AG10803 (cell line): ENCODE results near the gene AHNAK.
"Not testable (repeated sequence)": the region's sequence is repeated elsewhere in the genome, so short reads cannot be mapped to it uniquely, and the experiment has no call there.

Experiments used
- DNase-seq: peaks from one replicate; pipeline ENCODE4 v3.0.0; 2010; ENCODE audit warnings: low read depth
- H3K4me3 ChIP-seq: 2 replicates; pipeline ENCODE4 v1.5.1; 2011; ENCODE audit warnings: mild to moderate bottlenecking, low read length, control low read depth
- TF ChIP-seq, protein P1 (sequence below): conservative IDR thresholded peaks from 2 replicates; pipeline ENCODE4 v1.5.1; 2011; ENCODE audit warnings: mild to moderate bottlenecking, low read length, control low read depth, inconsistent platforms

AHNAK gene

GRCh38 chr11:62588966-62589637 lies 42.5 kb upstream of the AHNAK start:
- H3K4me3 ChIP-seq, result no peak overlapping the region
- TF ChIP-seq, protein P1, sequence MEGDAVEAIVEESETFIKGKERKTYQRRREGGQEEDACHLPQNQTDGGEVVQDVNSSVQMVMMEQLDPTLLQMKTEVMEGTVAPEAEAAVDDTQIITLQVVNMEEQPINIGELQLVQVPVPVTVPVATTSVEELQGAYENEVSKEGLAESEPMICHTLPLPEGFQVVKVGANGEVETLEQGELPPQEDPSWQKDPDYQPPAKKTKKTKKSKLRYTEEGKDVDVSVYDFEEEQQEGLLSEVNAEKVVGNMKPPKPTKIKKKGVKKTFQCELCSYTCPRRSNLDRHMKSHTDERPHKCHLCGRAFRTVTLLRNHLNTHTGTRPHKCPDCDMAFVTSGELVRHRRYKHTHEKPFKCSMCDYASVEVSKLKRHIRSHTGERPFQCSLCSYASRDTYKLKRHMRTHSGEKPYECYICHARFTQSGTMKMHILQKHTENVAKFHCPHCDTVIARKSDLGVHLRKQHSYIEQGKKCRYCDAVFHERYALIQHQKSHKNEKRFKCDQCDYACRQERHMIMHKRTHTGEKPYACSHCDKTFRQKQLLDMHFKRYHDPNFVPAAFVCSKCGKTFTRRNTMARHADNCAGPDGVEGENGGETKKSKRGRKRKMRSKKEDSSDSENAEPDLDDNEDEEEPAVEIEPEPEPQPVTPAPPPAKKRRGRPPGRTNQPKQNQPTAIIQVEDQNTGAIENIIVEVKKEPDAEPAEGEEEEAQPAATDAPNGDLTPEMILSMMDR, result no peak; the same call in 1 of the 2 replicates
- DNase-seq, result no peak

DNA sequence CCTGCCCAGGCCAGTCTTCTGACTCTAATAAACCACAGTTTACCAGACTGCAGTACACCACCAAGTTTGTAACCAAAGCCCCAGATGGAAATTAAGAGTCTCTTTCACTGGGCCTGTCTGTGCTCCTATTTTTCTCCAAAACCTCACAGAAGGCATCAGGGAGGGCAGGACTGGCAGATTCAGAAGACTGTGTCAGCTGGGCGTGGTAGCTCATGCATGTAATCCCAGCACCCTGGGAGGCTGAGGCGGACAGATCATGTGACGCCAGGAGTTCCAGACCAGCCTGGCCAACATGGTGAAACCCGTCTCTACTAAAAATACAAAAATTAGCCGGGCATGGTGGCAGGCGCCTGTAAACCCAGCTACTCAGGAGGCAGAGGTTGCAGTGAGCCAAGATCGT lies 38.8 kb upstream of the AHNAK start:
- not testable (repeated sequence) for H3K4me3 ChIP-seq, DNase-seq

GRCh38 chr11:62581735-62582134 lies 35.1 kb upstream of the AHNAK start:
- not testable (repeated sequence) for H3K4me3 ChIP-seq, DNase-seq

GRCh38 chr11:62580959-62581715 lies 34.5 kb upstream of the AHNAK start:
- no peak for DNase-seq
- TF ChIP-seq, protein P1, result no peak
- H3K4me3 ChIP-seq, result no peak overlapping the region

GRCh38 chr11:62579252-62579651 lies 32.6 kb upstream of the AHNAK start:
- H3K4me3 ChIP-seq, result no peak overlapping the region
- no peak for DNase-seq
- TF ChIP-seq, protein P1, result no peak

DNA sequence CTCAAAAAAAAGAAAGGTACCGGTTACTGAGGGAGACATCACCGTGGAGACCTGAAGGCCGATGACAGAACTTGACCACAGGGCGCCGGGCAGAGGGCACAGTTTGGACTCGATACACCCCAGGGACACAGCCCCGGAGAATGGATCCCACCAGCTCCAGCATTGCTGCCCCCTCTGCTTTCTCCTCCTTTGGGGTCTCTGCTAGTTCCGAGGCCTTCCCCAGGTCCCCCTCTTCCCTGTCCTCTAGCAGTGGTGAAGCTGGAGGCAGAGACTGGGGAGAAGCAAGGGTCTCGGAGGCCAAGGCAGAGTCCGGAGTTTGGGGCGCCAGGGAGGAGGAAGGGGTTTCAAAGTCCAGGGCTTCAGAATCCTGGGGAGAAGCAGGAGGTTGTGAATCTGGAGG lies 31.9 kb upstream of the AHNAK start:
- TF ChIP-seq, protein P1, result no peak
- H3K4me3 ChIP-seq, result no peak overlapping the region
- DNase-seq, result no peak

DNA sequence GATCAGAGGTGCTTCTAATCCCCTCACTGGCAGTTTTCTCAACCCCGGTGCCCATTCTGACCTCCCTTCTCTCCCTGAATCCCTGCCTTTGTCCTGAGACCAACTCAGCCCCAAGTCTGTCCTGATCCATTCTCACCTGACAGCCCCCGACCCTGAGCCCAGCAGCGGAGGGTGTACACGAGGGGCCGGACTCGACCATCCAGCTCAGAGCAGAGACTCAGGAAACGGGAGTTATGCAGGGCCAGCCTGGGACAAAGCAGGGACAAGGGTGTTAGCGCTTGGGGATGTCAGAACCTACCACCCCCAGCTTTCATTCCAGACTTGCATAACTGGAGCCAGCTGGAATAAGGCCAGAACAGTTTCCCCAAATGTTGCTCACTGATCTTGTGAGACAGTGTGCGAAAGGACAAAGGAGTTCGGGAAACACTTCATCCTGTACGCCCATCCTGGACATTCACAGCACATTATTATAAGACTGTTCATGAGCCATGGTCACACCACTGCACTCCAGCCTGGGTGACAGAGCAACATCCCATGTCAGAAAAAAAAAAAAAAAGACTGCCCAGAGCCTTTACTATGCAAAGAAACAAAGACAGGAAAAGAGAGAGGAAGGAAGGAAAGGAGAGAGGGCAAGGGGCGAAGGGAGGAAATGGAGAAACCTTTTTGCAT lies 30.6 kb upstream of the AHNAK start:
- TF ChIP-seq, protein P1, result no peak
- H3K4me3 ChIP-seq, result no peak overlapping the region
- DNase-seq, result no peak

DNA sequence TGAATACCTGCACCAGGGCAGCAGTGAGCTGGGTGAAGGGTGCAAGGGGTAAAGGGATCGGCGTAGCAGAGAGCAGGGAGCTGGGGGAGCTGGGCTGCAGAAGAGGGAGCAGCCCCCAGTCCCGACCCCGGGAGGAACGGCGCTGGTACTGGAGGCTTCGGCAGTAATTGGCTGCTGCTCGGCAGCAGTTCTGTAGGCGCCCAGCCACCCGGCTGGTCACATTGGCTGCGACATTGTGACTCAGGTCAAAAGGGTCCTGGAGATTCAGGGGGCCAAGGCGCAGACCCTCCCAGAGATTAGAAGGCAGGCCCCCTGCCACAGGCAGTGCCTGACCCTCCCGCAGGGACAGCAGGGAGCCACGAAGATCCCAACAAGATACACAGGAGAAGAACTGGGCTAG lies 29.2 kb upstream of the AHNAK start:
- TF ChIP-seq, protein P1, result no peak
- H3K4me3 ChIP-seq, result peak overlapping the region; percentile 90
- no peak for DNase-seq
